AG04449 (cell line): ENCODE results near the gene SMYD2.

Experiments
- CTCF ChIA-PET: fragments of 350-600 bp; formaldehyde crosslinking; extraction: SDS; loops from one replicate; lab custom pipeline; 2021; ENCODE audit warnings: antibody characterized with exemption; lab: Yijun Ruan, JAX
- POLR2A ChIA-PET: fragments of 400-600, 350-600 bp; formaldehyde crosslinking; extraction: SDS; loops from one replicate; lab custom pipeline; 2020; ENCODE audit warnings: antibody characterized with exemption, inconsistent platforms; lab: Yijun Ruan, JAX
- DNase-seq: peaks from one replicate; pipeline ENCODE4 v3.0.0-alpha.2; 2010; ENCODE audit warnings: low read depth, low spot score
- H3K4me3 ChIP-seq: 2 replicates; pipeline ENCODE4 v1.5.1; 2011; ENCODE audit warnings: low read depth, mild to moderate bottlenecking, control low read depth, low read length
- CTCF ChIP-seq: IDR thresholded peaks from one replicate; pipeline ENCODE4 v1.5.1; 2011; ENCODE audit warnings: mild to moderate bottlenecking, moderate library complexity, low read length, control low read depth, inconsistent platforms; ENCODE audit not compliant: insufficient read depth; ENCODE audit errors: missing control alignments

Gene SMYD2

GRCh38 chr1:214255509-214255908, 25.4 kb upstream of the SMYD2 start:
- H3K4me3 ChIP-seq, result no peak overlapping the region
- DNase-seq, result no peak
- ChIA-PET POLR2A (no interaction called here), CTCF (interaction anchor here (10.2 kb wide), 1 partner anchor 73 kb away, joined by 477 read pairs; no protein-coding TSS in a partner anchor)
- TF ChIP-seq CTCF, result no peak

- no peak overlapping the region for H3K4me3 ChIP-seq
- DNase-seq, result no peak
- TF ChIP-seq CTCF, result no peak
- CTCF ChIA-PET, result interaction anchor here (0.7 to 10.2 kb wide), 15 partner anchors 8 to 378 kb away, joined by 4 to 477 read pairs (median 24); partner anchors contain the start of gene SMYD2
- POLR2A ChIA-PET, result no interaction called here
Observed at GRCh38 chr1:214259353-214259977, 21.5 kb upstream of the SMYD2 start.

- no peak for TF ChIP-seq CTCF
- CTCF ChIA-PET, result interaction anchor here (0.6 to 10.2 kb wide), 62 partner anchors 10 to 1284 kb away, joined by 3 to 477 read pairs (median 6); partner anchors contain the start of genes CENPF and SMYD2
- no peak for DNase-seq
- no peak overlapping the region for H3K4me3 ChIP-seq
- POLR2A ChIA-PET, result interaction anchor here (0.9 kb wide), 1 partner anchor 68 kb away, joined by 3 read pairs; no protein-coding TSS in a partner anchor
Observed at GRCh38 chr1:214260561-214261205, 20.3 kb upstream of the SMYD2 start.

- ChIA-PET POLR2A (interaction anchor here (0.9 kb wide), 1 partner anchor 67 kb away, joined by 3 read pairs; no protein-coding TSS in a partner anchor), CTCF (interaction anchor here (0.6 to 10.2 kb wide), 66 partner anchors 10 to 1283 kb away, joined by 3 to 477 read pairs (median 6); partner anchors contain the start of genes CENPF and SMYD2)
- peak; percentile 23 for DNase-seq
- peak; percentile 97 for TF ChIP-seq CTCF
- 0 out of 2 replicates have a peak overlapping the region, but pooled peaks have one; percentile 21 for H3K4me3 ChIP-seq
Observed at GRCh38 chr1:214261206-214262123, 19.5 kb upstream of the SMYD2 start.

GRCh38 chr1:214264196-214264595, 16.8 kb upstream of the SMYD2 start:
- no peak for TF ChIP-seq CTCF
- DNase-seq, result no peak
- POLR2A ChIA-PET, result no interaction called here
- CTCF ChIA-PET, result interaction anchor here (1.0 to 10.2 kb wide), 3 partner anchors 12 to 65 kb away, joined by 3 to 477 read pairs (median 5); no protein-coding TSS in a partner anchor
- no peak overlapping the region for H3K4me3 ChIP-seq
